Endodermal cell (in vitro differentiated cells): ENCODE results near the gene PDK3. TPM values are rescaled to one million over a fixed set of nuclear protein-coding genes. Genes with fewer than 3 reads are reported as not detected.

ENCODE experiments used
- DNase-seq: peaks from one replicate; pipeline ENCODE4 v3.0.0-alpha.2; 2017
- H3K27ac ChIP-seq: 2 replicates; pipeline ENCODE4 v1.5.1; 2013; ENCODE audit warnings: mild to moderate bottlenecking, low read depth, low read length, moderate library complexity
- H3K27me3 ChIP-seq: 2 replicates; pipeline ENCODE4 v1.6.1; 2013; ENCODE audit warnings: mild to moderate bottlenecking, low read length, moderate library complexity; ENCODE audit not compliant: insufficient read depth, control insufficient read depth, poor library complexity, severe bottlenecking
- H3K36me3 ChIP-seq: 2 replicates; pipeline ENCODE4 v1.7.0; 2013; ENCODE audit warnings: mild to moderate bottlenecking, low read length, moderate library complexity; ENCODE audit not compliant: control insufficient read depth, insufficient read depth
- H3K4me1 ChIP-seq: one replicate; pipeline ENCODE4 v1.7.0; 2013; ENCODE audit warnings: low read length; ENCODE audit not compliant: control insufficient read depth, insufficient read depth
- H3K4me3 ChIP-seq: 2 replicates; pipeline ENCODE4 v1.5.1; 2013; ENCODE audit warnings: mild to moderate bottlenecking, low read length, moderate library complexity
- H3K9ac ChIP-seq: 2 replicates; pipeline ENCODE4 v1.6.1; 2013; ENCODE audit warnings: mild to moderate bottlenecking, low read length, moderate library complexity; ENCODE audit not compliant: poor library complexity, severe bottlenecking; ENCODE audit errors: extremely low read depth
- H3K9me3 ChIP-seq: 2 replicates; pipeline ENCODE4 v1.6.1; 2013; ENCODE audit warnings: mild to moderate bottlenecking, low read length, moderate library complexity; ENCODE audit not compliant: control insufficient read depth
- H3K27ac Mint-ChIP-seq: 2 replicates; pipeline ENCODE4 v1.8.0; 2020; ENCODE audit warnings: mixed read lengths
- H3K27me3 Mint-ChIP-seq: 2 replicates; pipeline ENCODE4 v1.8.0; 2021; ENCODE audit warnings: mild to moderate bottlenecking, mixed read lengths; ENCODE audit not compliant: insufficient read depth
- H3K36me3 Mint-ChIP-seq: 2 replicates; pipeline ENCODE4 v1.8.0; 2020; ENCODE audit warnings: low read depth, mixed read lengths
- H3K4me1 Mint-ChIP-seq: 2 replicates; pipeline ENCODE4 v1.8.0; 2020; ENCODE audit warnings: mixed read lengths
- H3K4me3 Mint-ChIP-seq: 2 replicates; pipeline ENCODE4 v1.8.0; 2020; ENCODE audit warnings: mild to moderate bottlenecking, moderate library complexity, mixed read lengths
- H3K9me3 Mint-ChIP-seq: 2 replicates; pipeline ENCODE4 v1.8.0; 2020; ENCODE audit warnings: mild to moderate bottlenecking, mixed read lengths
- WGBS, 2 experiments: methylation state at CpG; one replicate each; pipeline versions ENCODE4 v1.1.5 to v1.1.7; 2013; ENCODE audit warnings: missing lambda C conversion rate in 2 of 2, mixed read lengths in 1 of 2; ENCODE audit not compliant: insufficient coverage in 1 of 2, insufficient read length in 1 of 2; 5-methylcytosine and 5-hydroxymethylcytosine counted together
- total RNA-seq, 2 donors: library from RNA; stranded (reverse); fragmentation: NEBNext Ultra II Directional in 1 of 2; extraction: Animal tissue kit (Norgen Biotek cat#: 25700) in 1 of 2; gene quantifications; 2 replicates in 1 of 2; 3 replicates in 1 of 2; pipeline ENCODE4 v1.2.1, GENCODE V29; 2021
- TF ChIP-seq, protein P1 (sequence below): fragments of 200-600 bp; sonication (generic); conservative IDR thresholded peaks from 2 replicates; pipeline ENCODE4 v1.5.0; 2021; ENCODE audit warnings: antibody characterized with exemption, mild to moderate bottlenecking

PDK3 gene
- total RNA-seq, 2 donors from 2014 or later: 14.9 to 21.9 TPM

GRCh38 chrX:24435060-24435459 lies 30.0 kb upstream of the PDK3 start:
- Histone ChIP-seq H3K4me1 (no peaks in the 10 kb centered on the region), H3K9me3 (no peaks in the 10 kb centered on the region), H3K4me3 (no peak overlapping the region), H3K9ac (no peak overlapping the region), H3K27me3 (no peaks in the 10 kb centered on the region), H3K27ac (no peak overlapping the region), H3K36me3 (no peaks in the 10 kb centered on the region)
- no peak for DNase-seq
- Mint-ChIP-seq H3K4me3 (no peak overlapping the region), H3K27ac (no peak overlapping the region), H3K4me1 (peaks cover 17% of the 10 kb centered on the region), H3K27me3 (peaks cover 15% of the 10 kb centered on the region), H3K9me3 (peaks cover 3% of the 10 kb centered on the region), H3K36me3 (no peaks in the 10 kb centered on the region)
- TF ChIP-seq, protein P1, sequence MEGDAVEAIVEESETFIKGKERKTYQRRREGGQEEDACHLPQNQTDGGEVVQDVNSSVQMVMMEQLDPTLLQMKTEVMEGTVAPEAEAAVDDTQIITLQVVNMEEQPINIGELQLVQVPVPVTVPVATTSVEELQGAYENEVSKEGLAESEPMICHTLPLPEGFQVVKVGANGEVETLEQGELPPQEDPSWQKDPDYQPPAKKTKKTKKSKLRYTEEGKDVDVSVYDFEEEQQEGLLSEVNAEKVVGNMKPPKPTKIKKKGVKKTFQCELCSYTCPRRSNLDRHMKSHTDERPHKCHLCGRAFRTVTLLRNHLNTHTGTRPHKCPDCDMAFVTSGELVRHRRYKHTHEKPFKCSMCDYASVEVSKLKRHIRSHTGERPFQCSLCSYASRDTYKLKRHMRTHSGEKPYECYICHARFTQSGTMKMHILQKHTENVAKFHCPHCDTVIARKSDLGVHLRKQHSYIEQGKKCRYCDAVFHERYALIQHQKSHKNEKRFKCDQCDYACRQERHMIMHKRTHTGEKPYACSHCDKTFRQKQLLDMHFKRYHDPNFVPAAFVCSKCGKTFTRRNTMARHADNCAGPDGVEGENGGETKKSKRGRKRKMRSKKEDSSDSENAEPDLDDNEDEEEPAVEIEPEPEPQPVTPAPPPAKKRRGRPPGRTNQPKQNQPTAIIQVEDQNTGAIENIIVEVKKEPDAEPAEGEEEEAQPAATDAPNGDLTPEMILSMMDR: no peak

- Histone ChIP-seq H3K9ac (no peak overlapping the region), H3K27ac (no peak overlapping the region), H3K27me3 (no peaks in the 10 kb centered on the region), H3K4me3 (no peak overlapping the region), H3K4me1 (no peaks in the 10 kb centered on the region), H3K36me3 (no peaks in the 10 kb centered on the region), H3K9me3 (peaks cover 12% of the 10 kb centered on the region)
- H3K4me3 Mint-ChIP-seq: no peak overlapping the region
- WGBS, 2 experiments: 84% methylated on average over 3 of the region's 4 CpGs; no CpG with 5 or more reads in 1 of the 2 experiments
- no peak for DNase-seq
- H3K27ac Mint-ChIP-seq: no peak overlapping the region
- TF ChIP-seq, protein P1: no peak
- no peaks in the 10 kb centered on the region for H3K36me3 Mint-ChIP-seq
- peaks cover 20% of the 10 kb centered on the region for H3K9me3 Mint-ChIP-seq
- H3K27me3 Mint-ChIP-seq: peaks cover 18% of the 10 kb centered on the region
- H3K4me1 Mint-ChIP-seq: no peaks in the 10 kb centered on the region
These were observed 21.2 kb upstream of the PDK3 start for GRCh38 chrX:24443918-24444317.

GRCh38 chrX:24444645-24445044 lies 20.4 kb upstream of the PDK3 start:
- Mint-ChIP-seq H3K27ac (no peak overlapping the region), H3K9me3 (peaks cover 20% of the 10 kb centered on the region), H3K4me1 (no peaks in the 10 kb centered on the region), H3K27me3 (peaks cover 17% of the 10 kb centered on the region), H3K4me3 (no peak overlapping the region), H3K36me3 (no peaks in the 10 kb centered on the region)
- H3K27me3 ChIP-seq: no peaks in the 10 kb centered on the region
- peaks cover 12% of the 10 kb centered on the region for H3K9me3 ChIP-seq
- H3K4me1 ChIP-seq: no peaks in the 10 kb centered on the region
- TF ChIP-seq, protein P1: no peak
- no peak for DNase-seq
- 88% methylated on average over 4 of the region's 4 CpGs; no CpG with 5 or more reads in 1 of the 2 experiments for WGBS, 2 experiments
- no peak overlapping the region for H3K27ac ChIP-seq
- no peak overlapping the region for H3K9ac ChIP-seq
- no peak overlapping the region for H3K4me3 ChIP-seq
- no peaks in the 10 kb centered on the region for H3K36me3 ChIP-seq
